HCT116 (cell line): ENCODE results near the gene BORA.

Experiments used
- CEBPB ChIP-seq: IDR thresholded peaks from 2 replicates; pipeline ENCODE4 v1.6.1; 2012; ENCODE audit warnings: low read depth
- EZH2 ChIP-seq: fragments of 200-600 bp; sonication (generic); IDR thresholded peaks from 2 replicates; pipeline ENCODE4 v1.6.1; 2017; ENCODE audit warnings: antibody characterized with exemption, mixed run types
- EZH2phosphoT487 ChIP-seq: fragments of 200-600 bp; IDR thresholded peaks from 2 replicates; pipeline ENCODE4 v1.6.1; 2018; ENCODE audit warnings: antibody characterized with exemption, borderline replicate concordance
- JUND ChIP-seq: IDR thresholded peaks from 2 replicates; pipeline ENCODE4 v1.6.1; 2012
- POLR2A ChIP-seq: IDR thresholded peaks from 2 replicates; pipeline ENCODE4 v1.7.0; 2011; ENCODE audit warnings: borderline replicate concordance; ENCODE audit not compliant: insufficient read depth, insufficient read length; ENCODE audit errors: extremely low read depth
- POLR2AphosphoS5 ChIP-seq: IDR thresholded peaks from 2 replicates; pipeline ENCODE4 v1.6.1; 2011; ENCODE audit warnings: mild to moderate bottlenecking, low read depth, low read length, moderate library complexity
- SP1 ChIP-seq: IDR thresholded peaks from 2 replicates; pipeline ENCODE4 v1.6.1; 2012; ENCODE audit warnings: low read depth
- YY1 ChIP-seq: IDR thresholded peaks from 2 replicates; pipeline ENCODE4 v1.6.1; 2011; ENCODE audit warnings: low read length, low read depth, moderate library complexity, mild to moderate bottlenecking; ENCODE audit not compliant: insufficient replicate concordance; ENCODE audit errors: extremely low read depth
- ZNF274 ChIP-seq: fragments of 200-500 bp; sonication (Bioruptor generic); IDR thresholded peaks from 2 replicates; pipeline ENCODE4 v1.6.1; 2014; ENCODE audit warnings: mild to moderate bottlenecking, low read depth, low read length, inconsistent platforms
- TF ChIP-seq, protein P1 (sequence below), 3 experiments: fragments of 200-600 bp in 1 of 3; sonication (generic) in 1 of 3; IDR thresholded peaks in 2 of 3; conservative IDR thresholded peaks in 1 of 3; 2 replicates each; pipeline ENCODE4 v1.5.1; 2012 to 2017; ENCODE audit warnings: low read depth in 2 of 3, low read length in 2 of 3, antibody characterized with exemption in 1 of 3, borderline replicate concordance in 1 of 3, control low read depth in 1 of 3, mild to moderate bottlenecking in 1 of 3, mixed read lengths in 1 of 3, mixed run types in 1 of 3, moderate library complexity in 1 of 3; ENCODE audit not compliant: insufficient read depth in 1 of 3
- TF ChIP-seq, protein P2 (sequence below): IDR thresholded peaks from 2 replicates; pipeline ENCODE4 v1.6.1; 2012
- TF ChIP-seq, protein P3 (sequence below): IDR thresholded peaks from 2 replicates; pipeline ENCODE4 v1.6.1; 2012; ENCODE audit warnings: low read depth

DNA sequence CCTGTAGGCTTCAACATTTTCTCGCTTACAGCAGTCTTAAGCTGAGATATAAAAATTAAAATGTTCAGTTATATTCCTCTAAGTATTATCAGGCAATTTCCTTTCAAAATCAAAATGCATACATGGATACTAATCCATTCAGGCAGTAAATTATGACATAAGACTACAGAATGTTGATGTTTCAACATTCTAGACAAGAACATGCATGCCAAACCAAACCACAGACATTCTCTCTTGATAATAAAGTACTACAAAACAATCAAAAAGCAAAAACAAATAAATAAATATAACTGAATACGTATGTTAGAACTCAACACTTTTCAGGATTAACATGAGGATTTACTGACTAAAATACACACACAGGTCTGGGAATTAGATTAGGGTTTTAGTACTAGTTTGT, 46.3 kb downstream of the BORA start:
- no peak for TF ChIP-seq ZNF274
- TF ChIP-seq POLR2A: no peak
- TF ChIP-seq, protein P1, sequence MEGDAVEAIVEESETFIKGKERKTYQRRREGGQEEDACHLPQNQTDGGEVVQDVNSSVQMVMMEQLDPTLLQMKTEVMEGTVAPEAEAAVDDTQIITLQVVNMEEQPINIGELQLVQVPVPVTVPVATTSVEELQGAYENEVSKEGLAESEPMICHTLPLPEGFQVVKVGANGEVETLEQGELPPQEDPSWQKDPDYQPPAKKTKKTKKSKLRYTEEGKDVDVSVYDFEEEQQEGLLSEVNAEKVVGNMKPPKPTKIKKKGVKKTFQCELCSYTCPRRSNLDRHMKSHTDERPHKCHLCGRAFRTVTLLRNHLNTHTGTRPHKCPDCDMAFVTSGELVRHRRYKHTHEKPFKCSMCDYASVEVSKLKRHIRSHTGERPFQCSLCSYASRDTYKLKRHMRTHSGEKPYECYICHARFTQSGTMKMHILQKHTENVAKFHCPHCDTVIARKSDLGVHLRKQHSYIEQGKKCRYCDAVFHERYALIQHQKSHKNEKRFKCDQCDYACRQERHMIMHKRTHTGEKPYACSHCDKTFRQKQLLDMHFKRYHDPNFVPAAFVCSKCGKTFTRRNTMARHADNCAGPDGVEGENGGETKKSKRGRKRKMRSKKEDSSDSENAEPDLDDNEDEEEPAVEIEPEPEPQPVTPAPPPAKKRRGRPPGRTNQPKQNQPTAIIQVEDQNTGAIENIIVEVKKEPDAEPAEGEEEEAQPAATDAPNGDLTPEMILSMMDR (IDR thresholded peaks at IDR 0.05 in 2 of 3, conservative IDR thresholded peaks at IDR 0.05 in 1 of 3; ENCODE audit: borderline replicate concordance in 1 of 3, insufficient read depth in 1 of 3, low read depth in 2 of 3, low read length in 2 of 3): no peak
- TF ChIP-seq, protein P2, sequence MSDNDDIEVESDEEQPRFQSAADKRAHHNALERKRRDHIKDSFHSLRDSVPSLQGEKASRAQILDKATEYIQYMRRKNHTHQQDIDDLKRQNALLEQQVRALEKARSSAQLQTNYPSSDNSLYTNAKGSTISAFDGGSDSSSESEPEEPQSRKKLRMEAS: no peak
- no peak for TF ChIP-seq EZH2
- TF ChIP-seq, protein P3, sequence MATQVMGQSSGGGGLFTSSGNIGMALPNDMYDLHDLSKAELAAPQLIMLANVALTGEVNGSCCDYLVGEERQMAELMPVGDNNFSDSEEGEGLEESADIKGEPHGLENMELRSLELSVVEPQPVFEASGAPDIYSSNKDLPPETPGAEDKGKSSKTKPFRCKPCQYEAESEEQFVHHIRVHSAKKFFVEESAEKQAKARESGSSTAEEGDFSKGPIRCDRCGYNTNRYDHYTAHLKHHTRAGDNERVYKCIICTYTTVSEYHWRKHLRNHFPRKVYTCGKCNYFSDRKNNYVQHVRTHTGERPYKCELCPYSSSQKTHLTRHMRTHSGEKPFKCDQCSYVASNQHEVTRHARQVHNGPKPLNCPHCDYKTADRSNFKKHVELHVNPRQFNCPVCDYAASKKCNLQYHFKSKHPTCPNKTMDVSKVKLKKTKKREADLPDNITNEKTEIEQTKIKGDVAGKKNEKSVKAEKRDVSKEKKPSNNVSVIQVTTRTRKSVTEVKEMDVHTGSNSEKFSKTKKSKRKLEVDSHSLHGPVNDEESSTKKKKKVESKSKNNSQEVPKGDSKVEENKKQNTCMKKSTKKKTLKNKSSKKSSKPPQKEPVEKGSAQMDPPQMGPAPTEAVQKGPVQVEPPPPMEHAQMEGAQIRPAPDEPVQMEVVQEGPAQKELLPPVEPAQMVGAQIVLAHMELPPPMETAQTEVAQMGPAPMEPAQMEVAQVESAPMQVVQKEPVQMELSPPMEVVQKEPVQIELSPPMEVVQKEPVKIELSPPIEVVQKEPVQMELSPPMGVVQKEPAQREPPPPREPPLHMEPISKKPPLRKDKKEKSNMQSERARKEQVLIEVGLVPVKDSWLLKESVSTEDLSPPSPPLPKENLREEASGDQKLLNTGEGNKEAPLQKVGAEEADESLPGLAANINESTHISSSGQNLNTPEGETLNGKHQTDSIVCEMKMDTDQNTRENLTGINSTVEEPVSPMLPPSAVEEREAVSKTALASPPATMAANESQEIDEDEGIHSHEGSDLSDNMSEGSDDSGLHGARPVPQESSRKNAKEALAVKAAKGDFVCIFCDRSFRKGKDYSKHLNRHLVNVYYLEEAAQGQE: no peak
- TF ChIP-seq EZH2phosphoT487: no peak
- TF ChIP-seq SP1: no peak
- TF ChIP-seq YY1: no peak
- TF ChIP-seq JUND: no peak
- no peak for TF ChIP-seq POLR2AphosphoS5
- TF ChIP-seq CEBPB: no peak
